GM06990 (cell line): ENCODE measurements around the gene NFAT5.

Experiments used
- DNase-seq: peaks from one replicate; pipeline ENCODE4 v3.0.0-alpha.2; 2011; ENCODE audit not compliant: insufficient read length; ENCODE audit errors: extremely low read depth
- H3K27me3 ChIP-seq: replicated peaks from 2 replicates; pipeline ENCODE4 v1.6.0; 2011; ENCODE audit warnings: low read length; ENCODE audit not compliant: control insufficient read depth, insufficient read depth
- H3K36me3 ChIP-seq: 2 replicates; pipeline ENCODE4 v1.5.1; 2011; ENCODE audit warnings: low read length; ENCODE audit not compliant: control insufficient read depth, insufficient read depth
- H3K4me3 ChIP-seq: replicated peaks from 2 replicates; pipeline ENCODE4 v1.5.1; 2011; ENCODE audit warnings: low read depth, mild to moderate bottlenecking, control low read depth, low read length
- CTCF ChIP-seq: IDR thresholded peaks from 2 replicates; pipeline ENCODE4 v1.5.1; 2011; ENCODE audit warnings: low read length, control low read depth, mild to moderate bottlenecking, inconsistent platforms; ENCODE audit not compliant: insufficient read depth, poor library complexity, severe bottlenecking

NFAT5 gene

GRCh38 chr16:69744363-69745231, 178.8 kb downstream of the NFAT5 start:
- Histone ChIP-seq H3K4me3 (no peak overlapping the region), H3K36me3 (peaks cover 50% of the 10 kb centered on the region), H3K27me3 (no peaks in the 10 kb centered on the region)
- DNase-seq, result no peak
- TF ChIP-seq CTCF, result no peak

- no peaks in the 10 kb centered on the region for H3K27me3 ChIP-seq
- TF ChIP-seq CTCF, result no peak
- peaks cover 50% of the 10 kb centered on the region for H3K36me3 ChIP-seq
- H3K4me3 ChIP-seq, result no peak overlapping the region
- DNase-seq, result no peak
These were observed 179.5 kb downstream of the NFAT5 start for GRCh38 chr16:69745232-69745612.

- DNase-seq, result no peak
- no peak overlapping the region for H3K4me3 ChIP-seq
- TF ChIP-seq CTCF, result no peak
- H3K36me3 ChIP-seq, result peaks cover 48% of the 10 kb centered on the region
- no peaks in the 10 kb centered on the region for H3K27me3 ChIP-seq
These were observed 180.2 kb downstream of the NFAT5 start for GRCh38 chr16:69745959-69746358.

GRCh38 chr16:69747115-69747514, 181.3 kb downstream of the NFAT5 start:
- H3K4me3 ChIP-seq, result no peak overlapping the region
- TF ChIP-seq CTCF, result no peak
- H3K27me3 ChIP-seq, result no peaks in the 10 kb centered on the region
- H3K36me3 ChIP-seq, result peaks cover 42% of the 10 kb centered on the region
- no peak for DNase-seq

GRCh38 chr16:69748694-69749345, 183.1 kb downstream of the NFAT5 start:
- peaks cover 32% of the 10 kb centered on the region for H3K36me3 ChIP-seq
- H3K27me3 ChIP-seq, result no peaks in the 10 kb centered on the region
- H3K4me3 ChIP-seq, result no peak overlapping the region
- no peak for TF ChIP-seq CTCF
- no peak for DNase-seq
